ENCODE data around the gene TNF.

Gene TNF

DNA sequence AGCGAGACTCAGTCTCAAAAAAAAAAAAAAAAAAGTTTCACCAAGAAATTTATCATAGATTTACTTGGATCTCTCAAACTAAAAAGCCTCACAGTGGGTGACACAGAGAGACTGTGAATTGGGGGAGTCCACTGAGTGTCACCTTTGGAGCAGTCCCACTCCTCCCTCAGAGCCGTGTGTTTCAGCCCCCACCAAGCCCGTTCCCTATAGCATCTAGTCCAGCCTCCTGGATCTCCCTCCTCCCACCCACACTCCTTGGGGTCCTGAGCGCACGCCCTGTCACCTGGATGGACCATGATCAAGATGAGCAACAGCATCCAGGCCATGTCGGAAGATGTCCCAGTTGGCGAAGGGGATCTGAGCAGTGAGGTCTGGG lies 17.0 kb downstream of the TNF start:
- no peak for ATAC-seq (ENCODE audit: low read depth)
- H3K27ac ChIP-seq (ENCODE audit: poor library complexity, severe bottlenecking): no peak overlapping the region

DNA sequence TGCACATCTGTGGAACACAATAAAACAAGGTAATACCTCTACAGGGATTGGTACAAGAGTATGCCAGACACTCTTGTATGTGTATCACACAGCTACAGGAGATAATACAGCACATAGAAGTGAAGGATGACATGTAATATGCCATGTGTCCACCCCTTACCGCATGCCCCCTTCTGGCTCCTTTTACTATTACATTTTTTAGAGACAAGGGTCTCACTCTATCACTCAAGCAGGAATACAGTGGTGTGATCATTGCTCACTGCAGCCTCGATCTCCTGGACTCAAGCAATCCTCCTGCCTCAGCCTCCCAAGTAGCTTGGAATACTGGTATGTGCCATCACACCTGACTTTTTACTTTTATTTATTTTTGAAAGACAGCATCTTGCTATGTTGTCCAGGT lies 21.6 kb downstream of the TNF start:
- H3K4me1 ChIP-seq (ENCODE audit: insufficient read depth, poor library complexity, severe bottlenecking): no peaks in the 10 kb centered on the region

More for the DNA sequence above, 17.0 kb downstream of the TNF start:
- Histone ChIP-seq H3K36me3 (ENCODE audit: low read depth) (no peaks in the 10 kb centered on the region), H3K27me3 (ENCODE audit: insufficient read depth, poor library complexity, severe bottlenecking) (no peaks in the 10 kb centered on the region), H3K4me3 (ENCODE audit: severe bottlenecking) (no peak overlapping the region), H3K4me1 (ENCODE audit: insufficient read depth, poor library complexity, severe bottlenecking) (no peaks in the 10 kb centered on the region), H3K9me3 (ENCODE audit: severe bottlenecking) (no peaks in the 10 kb centered on the region)
- no peak for DNase-seq (ENCODE audit: low spot score)
- TF ChIP-seq, protein P1, sequence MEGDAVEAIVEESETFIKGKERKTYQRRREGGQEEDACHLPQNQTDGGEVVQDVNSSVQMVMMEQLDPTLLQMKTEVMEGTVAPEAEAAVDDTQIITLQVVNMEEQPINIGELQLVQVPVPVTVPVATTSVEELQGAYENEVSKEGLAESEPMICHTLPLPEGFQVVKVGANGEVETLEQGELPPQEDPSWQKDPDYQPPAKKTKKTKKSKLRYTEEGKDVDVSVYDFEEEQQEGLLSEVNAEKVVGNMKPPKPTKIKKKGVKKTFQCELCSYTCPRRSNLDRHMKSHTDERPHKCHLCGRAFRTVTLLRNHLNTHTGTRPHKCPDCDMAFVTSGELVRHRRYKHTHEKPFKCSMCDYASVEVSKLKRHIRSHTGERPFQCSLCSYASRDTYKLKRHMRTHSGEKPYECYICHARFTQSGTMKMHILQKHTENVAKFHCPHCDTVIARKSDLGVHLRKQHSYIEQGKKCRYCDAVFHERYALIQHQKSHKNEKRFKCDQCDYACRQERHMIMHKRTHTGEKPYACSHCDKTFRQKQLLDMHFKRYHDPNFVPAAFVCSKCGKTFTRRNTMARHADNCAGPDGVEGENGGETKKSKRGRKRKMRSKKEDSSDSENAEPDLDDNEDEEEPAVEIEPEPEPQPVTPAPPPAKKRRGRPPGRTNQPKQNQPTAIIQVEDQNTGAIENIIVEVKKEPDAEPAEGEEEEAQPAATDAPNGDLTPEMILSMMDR (IDR thresholded peaks at IDR 0.05; ENCODE audit: poor library complexity, severe bottlenecking): no peak

GRCh38 chr6:31607317-31607716 lies 32.0 kb downstream of the TNF start:
- H3K4me3 ChIP-seq (ENCODE audit: severe bottlenecking): no peak overlapping the region
- DNase-seq (ENCODE audit: low spot score) (no peak), ATAC-seq (ENCODE audit: low read depth) (no peak)
- TF ChIP-seq, protein P1 (IDR thresholded peaks at IDR 0.05; ENCODE audit: poor library complexity, severe bottlenecking): no peak
- H3K27me3 ChIP-seq (ENCODE audit: insufficient read depth, poor library complexity, severe bottlenecking): no peaks in the 10 kb centered on the region
- H3K4me1 ChIP-seq (ENCODE audit: insufficient read depth, poor library complexity, severe bottlenecking): no peaks in the 10 kb centered on the region
- H3K36me3 ChIP-seq (ENCODE audit: low read depth): no peaks in the 10 kb centered on the region
- no peaks in the 10 kb centered on the region for H3K9me3 ChIP-seq (ENCODE audit: severe bottlenecking)
- no peak overlapping the region for H3K27ac ChIP-seq (ENCODE audit: poor library complexity, severe bottlenecking)

More for the DNA sequence above, 21.6 kb downstream of the TNF start:
- ATAC-seq (ENCODE audit: low read depth) (peak; percentile 80), DNase-seq (ENCODE audit: low spot score) (no peak)
- Histone ChIP-seq H3K36me3 (ENCODE audit: low read depth) (no peaks in the 10 kb centered on the region), H3K4me3 (ENCODE audit: severe bottlenecking) (no peak overlapping the region), H3K9me3 (ENCODE audit: severe bottlenecking) (no peaks in the 10 kb centered on the region), H3K27ac (ENCODE audit: poor library complexity, severe bottlenecking) (no peak overlapping the region), H3K27me3 (ENCODE audit: insufficient read depth, poor library complexity, severe bottlenecking) (no peaks in the 10 kb centered on the region)
- TF ChIP-seq, protein P1 (IDR thresholded peaks at IDR 0.05; ENCODE audit: poor library complexity, severe bottlenecking): peak; percentile 51

DNA sequence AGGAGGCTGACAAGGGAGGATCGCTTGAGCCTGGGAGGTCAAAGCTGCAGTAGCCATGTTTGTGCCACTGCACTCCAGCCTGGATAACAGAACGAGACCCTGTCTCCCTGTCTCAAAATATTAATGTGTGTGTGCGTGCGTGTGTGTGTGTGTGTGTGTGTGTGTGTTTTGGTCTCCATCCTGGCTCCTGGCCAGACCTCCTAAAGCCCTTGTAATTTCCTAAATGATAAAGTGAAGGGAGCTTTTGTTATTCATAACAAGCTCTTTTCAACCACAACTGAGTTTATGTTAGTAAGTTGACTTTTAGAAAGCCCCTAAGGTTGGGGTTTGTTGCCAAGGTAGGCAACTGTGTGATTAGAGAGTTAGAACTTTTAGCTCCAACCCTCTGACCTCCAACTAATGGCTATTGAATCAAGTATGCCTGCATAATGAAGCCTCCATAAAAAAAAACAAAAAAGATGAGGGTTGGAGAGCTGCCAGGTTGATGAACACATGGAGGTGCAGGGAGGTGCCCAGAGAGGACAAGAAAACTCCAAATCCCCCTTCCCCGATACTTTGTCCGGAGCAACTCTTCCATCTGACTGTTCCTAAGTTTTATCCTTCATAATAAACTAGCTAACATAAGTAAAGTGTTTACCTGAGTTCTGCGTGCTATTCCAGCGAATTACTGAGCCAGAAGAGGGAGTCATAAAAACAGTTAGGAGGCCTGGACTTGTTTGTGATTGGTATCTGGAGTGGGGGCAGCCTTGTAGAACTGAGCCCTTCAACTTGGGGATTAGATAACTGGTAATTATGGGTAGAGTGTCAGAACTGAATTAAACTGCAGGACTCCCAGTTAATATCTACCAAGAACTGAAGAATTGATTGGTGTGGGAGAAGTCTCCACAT lies 34.4 kb downstream of the TNF start:
- Histone ChIP-seq H3K27ac (ENCODE audit: poor library complexity, severe bottlenecking) (no peak overlapping the region), H3K4me3 (ENCODE audit: severe bottlenecking) (no peak overlapping the region), H3K27me3 (ENCODE audit: insufficient read depth, poor library complexity, severe bottlenecking) (no peaks in the 10 kb centered on the region), H3K9me3 (ENCODE audit: severe bottlenecking) (no peaks in the 10 kb centered on the region), H3K36me3 (ENCODE audit: low read depth) (no peaks in the 10 kb centered on the region), H3K4me1 (ENCODE audit: insufficient read depth, poor library complexity, severe bottlenecking) (no peaks in the 10 kb centered on the region)
- no peak for DNase-seq (ENCODE audit: low spot score)
- ATAC-seq (ENCODE audit: low read depth): no peak
- TF ChIP-seq, protein P1 (IDR thresholded peaks at IDR 0.05; ENCODE audit: poor library complexity, severe bottlenecking): no peak

DNA sequence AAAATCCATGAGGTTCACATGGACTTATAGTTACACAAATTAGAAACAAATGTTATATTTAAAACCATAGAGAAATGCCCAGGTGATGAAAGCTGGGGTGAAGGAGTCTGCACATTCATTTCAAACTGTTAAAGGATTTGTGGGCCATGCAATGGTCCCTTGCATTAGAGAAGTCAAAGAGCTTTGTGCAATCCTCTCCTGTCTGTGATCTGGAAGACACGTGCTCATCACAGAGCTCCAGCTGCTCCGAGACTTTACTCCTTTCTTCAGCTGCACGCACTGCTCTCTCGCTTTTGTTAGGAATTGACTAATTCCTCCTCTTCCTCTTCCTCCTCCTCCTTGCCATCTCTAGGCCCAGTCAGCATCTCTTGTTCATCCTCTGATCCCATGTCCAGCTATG lies 35.6 kb downstream of the TNF start:
- H3K36me3 ChIP-seq (ENCODE audit: low read depth): no peaks in the 10 kb centered on the region
- H3K4me3 ChIP-seq (ENCODE audit: severe bottlenecking): no peak overlapping the region
- no peak for ATAC-seq (ENCODE audit: low read depth)
- no peaks in the 10 kb centered on the region for H3K27me3 ChIP-seq (ENCODE audit: insufficient read depth, poor library complexity, severe bottlenecking)
- TF ChIP-seq, protein P1 (IDR thresholded peaks at IDR 0.05; ENCODE audit: poor library complexity, severe bottlenecking): no peak
- no peak overlapping the region for H3K27ac ChIP-seq (ENCODE audit: poor library complexity, severe bottlenecking)
- DNase-seq (ENCODE audit: low spot score): no peak
- H3K4me1 ChIP-seq (ENCODE audit: insufficient read depth, poor library complexity, severe bottlenecking): no peaks in the 10 kb centered on the region
- H3K9me3 ChIP-seq (ENCODE audit: severe bottlenecking): no peaks in the 10 kb centered on the region
